GM12872 (cell line): ENCODE measurements around the gene DCUN1D3.

Source experiments
- TF ChIP-seq, protein P1 (sequence below): IDR thresholded peaks from 3 replicates; pipeline ENCODE4 v1.5.1; 2011; ENCODE audit warnings: low read depth, mild to moderate bottlenecking, low read length, moderate library complexity; ENCODE audit not compliant: insufficient read depth

The DCUN1D3 gene

DNA sequence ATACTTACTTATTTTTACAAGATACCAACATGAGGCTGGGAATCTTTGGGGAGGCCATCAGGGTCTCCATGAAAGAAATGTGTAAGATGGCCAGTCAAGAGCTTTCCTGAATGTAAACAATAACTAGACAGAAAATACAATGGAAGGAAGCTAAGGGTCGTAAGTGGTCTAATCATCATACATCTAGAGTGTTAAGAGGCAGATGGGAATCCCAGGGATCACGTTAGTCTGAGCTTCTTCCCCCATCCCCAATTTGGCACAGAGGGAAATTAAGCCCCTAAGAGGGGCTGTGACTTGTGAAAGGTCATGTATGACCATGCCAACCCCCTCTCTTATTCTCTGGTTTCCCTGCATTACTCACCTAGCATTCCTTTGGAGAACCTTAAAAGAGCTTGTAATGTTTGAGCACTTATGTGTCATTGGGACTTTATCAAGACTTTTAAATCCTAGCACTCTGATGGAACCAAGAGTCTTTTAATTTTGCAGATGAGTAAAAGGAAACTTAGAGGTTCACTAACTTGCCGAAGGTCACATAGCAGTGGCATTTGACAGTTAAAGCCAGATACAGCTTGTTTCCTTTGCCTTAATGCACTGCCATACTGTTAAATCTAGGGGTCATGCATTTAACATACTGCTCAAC, 46.1 kb downstream of the DCUN1D3 start:
- TF ChIP-seq, protein P1, sequence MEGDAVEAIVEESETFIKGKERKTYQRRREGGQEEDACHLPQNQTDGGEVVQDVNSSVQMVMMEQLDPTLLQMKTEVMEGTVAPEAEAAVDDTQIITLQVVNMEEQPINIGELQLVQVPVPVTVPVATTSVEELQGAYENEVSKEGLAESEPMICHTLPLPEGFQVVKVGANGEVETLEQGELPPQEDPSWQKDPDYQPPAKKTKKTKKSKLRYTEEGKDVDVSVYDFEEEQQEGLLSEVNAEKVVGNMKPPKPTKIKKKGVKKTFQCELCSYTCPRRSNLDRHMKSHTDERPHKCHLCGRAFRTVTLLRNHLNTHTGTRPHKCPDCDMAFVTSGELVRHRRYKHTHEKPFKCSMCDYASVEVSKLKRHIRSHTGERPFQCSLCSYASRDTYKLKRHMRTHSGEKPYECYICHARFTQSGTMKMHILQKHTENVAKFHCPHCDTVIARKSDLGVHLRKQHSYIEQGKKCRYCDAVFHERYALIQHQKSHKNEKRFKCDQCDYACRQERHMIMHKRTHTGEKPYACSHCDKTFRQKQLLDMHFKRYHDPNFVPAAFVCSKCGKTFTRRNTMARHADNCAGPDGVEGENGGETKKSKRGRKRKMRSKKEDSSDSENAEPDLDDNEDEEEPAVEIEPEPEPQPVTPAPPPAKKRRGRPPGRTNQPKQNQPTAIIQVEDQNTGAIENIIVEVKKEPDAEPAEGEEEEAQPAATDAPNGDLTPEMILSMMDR: no peak

DNA sequence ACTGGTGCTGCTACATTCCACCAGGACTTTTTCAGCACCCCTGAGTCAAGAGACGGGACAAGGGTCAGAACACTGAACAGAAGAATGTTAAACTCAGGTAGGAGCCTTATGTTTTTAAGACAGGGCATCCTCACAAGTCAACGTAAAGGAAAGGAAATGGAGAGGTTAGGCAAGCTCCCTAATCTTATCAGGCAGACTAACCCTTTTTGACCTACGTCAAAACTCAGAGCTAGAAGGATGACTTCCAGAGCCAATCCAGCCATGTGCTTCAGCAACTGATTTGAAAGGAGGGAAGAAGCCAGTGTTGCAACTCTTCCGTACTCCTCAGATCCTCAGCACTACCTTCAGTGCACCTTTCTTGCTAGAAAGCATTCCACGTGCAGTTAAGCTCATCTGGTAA, 47.0 kb downstream of the DCUN1D3 start:
- TF ChIP-seq, protein P1: no peak

DNA sequence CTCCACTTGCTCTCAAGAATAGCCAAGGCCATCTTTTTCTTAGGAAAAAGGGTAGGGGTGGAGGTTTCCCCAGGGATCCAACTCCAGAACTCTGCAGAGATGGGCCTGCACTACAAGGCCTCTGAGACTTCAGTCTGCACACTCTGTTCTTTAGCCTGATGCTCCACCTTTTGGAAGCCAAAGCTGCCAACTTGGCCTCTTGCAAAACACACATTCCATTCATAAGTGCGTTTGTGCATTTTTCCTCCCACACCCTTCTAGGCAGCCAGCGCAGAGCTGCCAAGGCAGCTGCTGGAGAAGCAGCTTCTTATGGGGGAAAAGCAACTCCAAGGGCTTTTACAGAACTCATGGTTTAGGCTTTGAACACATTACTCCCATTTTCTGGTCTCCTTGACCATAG, 48.6 kb downstream of the DCUN1D3 start:
- TF ChIP-seq, protein P1: no peak

DNA sequence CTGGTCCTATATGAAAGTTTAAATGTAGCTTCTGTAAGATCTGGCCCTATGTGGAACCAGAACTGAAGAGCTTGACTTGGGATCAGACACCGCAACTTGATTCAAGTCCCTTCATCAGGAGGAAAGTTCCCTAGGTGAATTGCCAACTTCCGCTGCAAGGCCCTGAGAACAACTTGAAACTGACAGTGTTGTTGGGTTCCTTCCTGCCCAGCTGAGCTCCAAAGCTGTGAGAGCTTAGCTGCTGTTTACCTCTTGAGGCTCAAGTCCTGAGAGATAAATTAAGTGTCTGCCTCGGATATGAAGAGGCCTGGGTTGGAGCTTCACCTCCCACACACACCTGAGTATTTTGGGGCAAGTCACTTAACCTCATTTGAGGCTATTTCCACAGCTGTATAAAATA, 49.2 kb downstream of the DCUN1D3 start:
- TF ChIP-seq, protein P1: no peak

DNA sequence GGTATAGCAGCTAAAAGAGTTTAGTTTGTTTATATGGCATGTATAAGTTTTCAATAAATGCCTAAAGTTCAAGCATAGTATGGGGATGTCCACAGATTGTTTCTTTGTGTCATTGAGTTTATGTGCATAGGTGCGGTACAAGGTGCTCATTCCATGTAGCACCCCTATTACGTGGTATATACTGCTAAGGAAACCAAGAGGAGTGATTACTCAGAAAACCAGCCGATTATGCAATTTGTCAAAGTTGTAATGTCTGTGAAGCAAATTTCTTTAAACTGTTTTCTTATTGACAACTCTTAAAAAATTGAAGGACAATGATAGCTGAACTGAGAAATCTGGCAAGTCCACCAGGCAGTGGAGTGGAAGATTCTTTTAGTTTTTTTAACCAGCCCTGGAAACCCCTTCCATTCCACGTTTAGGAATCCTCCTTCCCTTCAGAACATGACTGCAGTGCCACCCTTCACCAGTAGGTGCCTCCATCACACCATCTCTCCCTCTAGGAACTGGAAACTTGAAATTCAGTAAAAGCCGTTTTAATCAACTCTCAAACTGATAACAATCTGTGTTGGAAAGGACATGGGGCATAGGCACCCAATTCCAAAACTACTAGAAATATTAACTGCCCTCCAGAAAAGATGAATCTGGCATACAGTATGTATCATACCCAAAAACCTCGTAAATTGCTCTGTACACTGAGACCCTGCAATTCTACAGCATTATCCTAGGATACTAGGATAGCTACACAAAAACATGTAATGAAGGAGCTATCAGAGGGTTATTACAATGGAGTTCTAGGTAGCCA, 50.4 kb downstream of the DCUN1D3 start:
- TF ChIP-seq, protein P1: peak; percentile 97

DNA sequence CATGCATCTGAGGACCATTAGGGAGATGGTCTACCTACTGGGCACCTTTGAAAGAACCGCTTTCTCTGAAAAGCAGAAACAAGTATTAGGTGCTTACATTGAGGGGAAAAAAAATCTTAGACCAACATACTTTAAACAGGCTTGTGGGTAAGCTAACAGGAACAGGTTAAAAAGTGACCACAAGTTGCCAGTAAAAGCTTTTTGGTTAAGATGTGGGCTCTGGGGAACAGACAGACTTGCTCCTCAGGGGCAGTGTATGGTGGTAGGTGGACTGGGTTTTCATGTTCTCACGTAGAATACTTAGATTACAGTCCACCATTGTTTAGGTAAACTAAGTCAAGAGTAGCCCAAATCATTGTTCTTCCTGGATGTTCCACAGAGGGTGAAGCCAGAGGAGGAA, 52.6 kb downstream of the DCUN1D3 start:
- TF ChIP-seq, protein P1: no peak

DNA sequence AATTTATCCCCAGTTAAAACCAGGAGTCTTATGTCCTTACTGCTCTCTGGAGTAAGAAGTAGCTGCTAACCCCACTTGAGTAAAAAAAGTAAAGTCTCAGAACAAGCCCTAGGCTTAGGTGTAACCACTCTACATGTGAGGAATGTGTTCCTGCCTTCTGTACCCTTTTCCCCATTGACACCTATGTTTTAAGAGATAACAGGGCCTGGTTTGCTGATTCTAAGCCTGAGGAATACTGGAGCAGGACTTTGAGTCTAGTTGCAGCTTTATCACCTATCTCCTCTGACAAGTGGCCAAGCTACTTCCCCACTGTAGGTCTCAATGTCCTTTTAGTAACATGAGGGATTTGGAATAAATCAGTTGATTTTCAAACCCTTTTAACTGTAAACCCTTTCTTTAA, 53.6 kb downstream of the DCUN1D3 start:
- TF ChIP-seq, protein P1: no peak
